GM18868 (cell line): Measurements from ENCODE around the gene MRPL48.
"Not testable (repeated sequence)": the region's sequence is repeated elsewhere in the genome, so short reads cannot be mapped to it uniquely, and the experiment has no call there.

ENCODE experiments used
- ATAC-seq: cut with Tn5 transposase; IDR thresholded peaks from one replicate; pipeline ENCODE4 v1.9.1; 2021; ENCODE audit warnings: mild to moderate bottlenecking, moderate library complexity; ENCODE audit not compliant: unreplicated experiment

MRPL48 gene

GRCh38 chr11:73838443-73839122, 50.9 kb downstream of the MRPL48 start:
- ATAC-seq: no peak

DNA sequence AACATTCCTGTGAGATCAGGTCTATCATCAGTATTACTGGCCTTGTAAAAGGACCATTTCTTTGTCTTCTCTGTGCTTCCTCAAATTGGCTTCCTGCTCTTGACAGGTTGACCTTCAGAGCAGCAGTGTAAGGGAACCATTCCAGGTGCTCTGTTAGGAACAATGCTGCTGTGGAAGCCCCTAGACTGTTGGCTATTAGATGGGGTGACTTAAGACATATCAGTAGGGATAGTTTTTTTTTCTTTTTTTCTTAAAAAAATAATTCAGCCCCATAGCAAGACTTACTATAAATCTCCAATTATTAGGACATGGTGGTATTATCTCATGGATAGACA, 51.4 kb downstream of the MRPL48 start:
- no peak for ATAC-seq

GRCh38 chr11:73851046-73851764, 63.5 kb downstream of the MRPL48 start:
- ATAC-seq: no peak

GRCh38 chr11:73852049-73852448, 64.4 kb downstream of the MRPL48 start:
- no peak for ATAC-seq

DNA sequence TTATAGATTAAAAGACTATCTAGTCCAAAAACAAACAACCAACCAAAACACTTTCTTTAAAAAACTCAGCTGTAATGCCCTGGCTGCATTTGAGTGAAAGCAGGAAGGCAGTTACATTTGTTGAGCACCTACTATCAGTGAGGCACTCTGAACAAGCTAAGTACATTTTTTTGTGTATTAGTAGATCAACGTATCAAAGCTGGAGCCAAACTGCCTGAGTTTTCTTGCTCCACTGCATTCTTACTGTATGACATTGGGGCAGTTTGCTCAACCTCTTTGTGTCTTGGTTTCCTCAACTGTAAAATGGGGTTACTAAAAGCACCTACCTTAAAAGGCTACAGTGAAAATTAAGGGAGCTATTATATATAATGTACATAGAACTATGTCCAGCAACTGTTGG, 67.0 kb downstream of the MRPL48 start:
- ATAC-seq: no peak

GRCh38 chr11:73856031-73856567, 68.4 kb downstream of the MRPL48 start:
- no peak for ATAC-seq

GRCh38 chr11:73859671-73860070, 72.0 kb downstream of the MRPL48 start:
- ATAC-seq: no peak

DNA sequence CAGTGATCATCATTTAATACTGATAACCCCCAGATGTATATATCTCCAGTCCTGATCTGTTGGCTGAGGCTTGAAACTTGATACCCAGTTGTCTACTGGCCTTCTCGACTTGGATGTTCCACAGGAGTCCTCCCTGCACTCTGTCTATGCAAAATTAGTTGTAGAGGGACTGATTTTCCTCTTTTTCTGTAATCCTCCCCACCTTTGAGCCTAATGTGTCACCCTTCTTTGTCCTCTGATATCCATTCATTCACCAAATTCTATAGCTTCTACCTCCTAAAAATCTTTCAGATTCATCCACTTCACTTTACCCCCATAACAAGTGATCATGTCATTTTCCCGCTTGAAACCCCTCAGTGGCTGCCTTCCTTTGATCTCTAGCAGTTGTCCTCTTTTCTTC, 72.5 kb downstream of the MRPL48 start:
- no peak for ATAC-seq

- ATAC-seq: no peak
These were observed 75.3 kb downstream of the MRPL48 start for GRCh38 chr11:73862986-73863385.

DNA sequence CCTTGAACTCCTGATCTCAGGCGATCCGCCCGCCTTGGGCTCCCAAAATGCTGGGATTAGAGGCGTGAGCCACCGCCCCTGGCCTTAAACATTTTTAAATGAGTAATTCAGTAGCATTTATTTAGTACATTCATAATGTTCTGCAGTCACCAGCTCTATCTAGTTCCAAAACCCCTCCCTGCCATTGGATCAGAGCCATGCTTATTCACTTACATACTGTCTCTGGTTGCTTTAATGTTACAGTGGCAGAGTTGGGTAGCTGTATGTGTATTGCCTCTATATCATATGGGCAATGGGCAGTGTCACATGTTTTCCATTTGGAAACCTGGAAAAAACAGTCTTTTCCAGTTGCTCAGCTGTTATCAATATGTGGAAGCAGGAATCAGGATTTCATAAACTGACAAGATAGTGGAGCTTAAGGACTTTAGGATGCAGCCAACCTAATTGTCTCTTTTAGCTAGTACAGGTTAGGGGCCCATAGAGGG, 78.5 kb downstream of the MRPL48 start:
- ATAC-seq: no peak

GRCh38 chr11:73866586-73866996, 78.9 kb downstream of the MRPL48 start:
- ATAC-seq: no peak

GRCh38 chr11:73869332-73869949, 81.8 kb downstream of the MRPL48 start:
- no peak for ATAC-seq

DNA sequence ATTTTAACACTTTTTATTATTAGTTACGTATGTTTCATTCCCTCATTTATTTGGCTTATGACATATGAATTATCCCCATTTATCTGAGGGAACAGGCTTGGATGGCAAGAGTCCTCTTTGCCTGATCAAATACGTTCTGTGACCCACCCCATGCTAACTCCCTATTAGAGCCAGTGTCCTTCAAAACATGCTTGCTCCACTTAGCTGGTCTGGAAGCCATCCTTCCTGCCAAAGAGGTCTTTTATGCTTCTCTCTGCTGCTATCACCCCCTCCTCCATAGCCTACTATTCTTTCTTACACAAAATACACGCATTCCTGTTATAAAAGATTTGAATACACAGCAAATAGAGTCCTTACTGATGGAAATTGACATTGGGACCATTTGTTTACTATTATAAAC, 82.6 kb downstream of the MRPL48 start:
- no peak for ATAC-seq

DNA sequence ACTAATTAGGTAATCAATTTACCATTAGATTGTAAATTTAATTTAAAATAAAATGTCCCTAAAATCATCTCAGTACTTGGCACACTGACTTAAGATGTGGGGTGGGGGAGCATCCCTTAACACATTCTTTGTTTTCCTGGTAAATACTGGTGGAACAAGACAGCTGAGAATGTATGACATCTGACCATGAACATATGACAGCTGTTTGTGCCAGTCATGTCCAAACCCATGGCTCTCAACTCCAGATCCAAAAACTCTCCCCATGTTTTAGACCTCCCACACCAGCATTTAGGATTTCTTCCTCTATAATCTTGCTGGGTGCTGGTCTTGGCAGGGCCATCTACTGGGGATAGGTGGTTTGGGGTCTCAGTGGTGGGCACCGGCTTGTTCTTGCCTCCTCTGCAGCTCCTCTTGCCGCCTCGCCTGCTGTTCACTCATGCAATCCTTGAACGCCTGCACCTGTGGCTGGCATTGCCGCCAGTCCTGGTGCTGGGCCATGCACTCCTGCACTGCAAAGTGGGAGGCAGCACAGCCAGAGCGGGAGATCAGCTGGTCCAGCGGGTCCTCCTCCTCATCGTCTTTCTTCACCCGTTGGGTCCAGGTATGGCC, 85.2 kb downstream of the MRPL48 start:
- no peak for ATAC-seq

- ATAC-seq: no peak
These were observed 87.7 kb downstream of the MRPL48 start for GRCh38 chr11:73875380-73875779.

DNA sequence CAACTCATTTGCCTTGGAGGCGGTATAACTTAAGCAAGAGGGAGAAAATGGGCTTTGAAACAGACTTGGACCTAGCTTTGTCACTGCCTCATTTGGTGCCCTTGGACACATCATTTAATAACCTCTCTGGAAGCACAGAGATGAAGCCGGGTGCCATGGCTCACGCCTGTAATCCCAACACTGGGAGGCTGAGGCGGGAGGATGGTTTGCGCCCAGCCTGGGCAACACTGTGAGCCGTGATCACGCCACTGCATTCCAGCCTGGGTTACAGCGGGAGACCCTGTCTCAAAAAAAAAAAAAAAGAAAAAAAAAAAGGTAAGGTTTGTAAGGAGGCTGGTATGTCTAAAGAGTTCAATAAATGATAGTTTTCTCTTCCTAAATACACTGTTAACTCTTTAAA, 88.2 kb downstream of the MRPL48 start:
- ATAC-seq: no peak

DNA sequence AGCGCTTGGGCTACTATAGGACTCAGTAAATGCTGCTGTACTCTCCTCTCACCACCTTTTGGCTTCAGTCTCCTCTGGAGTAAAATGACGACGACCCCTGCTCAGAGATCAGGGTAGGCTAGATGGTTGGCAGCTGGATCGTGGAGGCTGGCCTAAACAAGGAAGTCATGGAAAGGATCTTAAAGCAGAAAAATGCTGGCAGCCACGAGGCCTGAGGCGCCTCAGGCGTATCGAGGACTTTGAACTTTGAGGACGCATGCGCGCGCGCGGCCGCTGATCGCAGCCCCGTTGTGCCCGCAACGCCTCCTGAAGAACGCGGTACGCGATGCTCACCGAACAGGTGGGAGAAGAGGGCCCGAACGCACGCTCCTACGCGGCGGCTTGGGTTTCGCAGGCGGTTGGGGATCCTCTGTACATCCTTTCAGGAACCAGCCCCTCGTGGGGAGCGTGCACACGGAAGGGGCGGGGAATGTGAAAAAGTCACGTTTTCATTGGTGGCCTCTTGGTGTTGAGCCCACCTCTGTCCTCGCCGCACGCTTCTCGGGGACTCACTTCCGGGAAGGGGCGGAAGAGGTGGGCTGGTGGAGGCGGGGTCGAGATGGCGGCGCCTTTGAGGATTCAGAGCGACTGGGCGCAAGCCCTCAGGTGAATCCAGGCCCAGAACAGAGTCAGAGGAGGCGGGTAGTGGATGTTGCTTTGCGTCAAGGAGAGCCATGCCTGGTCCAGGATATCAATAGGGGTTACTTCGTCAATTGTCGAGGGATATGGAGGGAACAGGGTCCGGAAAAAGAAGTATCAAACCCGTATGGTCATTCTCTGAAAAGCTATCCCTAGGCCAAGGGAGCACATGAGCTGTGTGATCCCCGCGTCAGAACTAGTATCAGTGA, 89.0 kb downstream of the MRPL48 start, which contains the start of the genes COA4 and PAAF1:
TSS of gene COA4 (minus strand) at position 423 of the 887 bp plus-strand sequence. CDS start 3,468 bp downstream, outside the sequence.
TSS of gene PAAF1 (plus strand) at position 576 of the 887 bp plus-strand sequence. CDS start at position 599, 23 bp downstream.
- ATAC-seq: peak; percentile 98

- no peak for ATAC-seq
These were observed 91.1 kb downstream of the MRPL48 start for GRCh38 chr11:73878771-73879170.

- ATAC-seq: not testable (repeated sequence)
These were observed 92.8 kb downstream of the MRPL48 start for GRCh38 chr11:73880449-73880848.

DNA sequence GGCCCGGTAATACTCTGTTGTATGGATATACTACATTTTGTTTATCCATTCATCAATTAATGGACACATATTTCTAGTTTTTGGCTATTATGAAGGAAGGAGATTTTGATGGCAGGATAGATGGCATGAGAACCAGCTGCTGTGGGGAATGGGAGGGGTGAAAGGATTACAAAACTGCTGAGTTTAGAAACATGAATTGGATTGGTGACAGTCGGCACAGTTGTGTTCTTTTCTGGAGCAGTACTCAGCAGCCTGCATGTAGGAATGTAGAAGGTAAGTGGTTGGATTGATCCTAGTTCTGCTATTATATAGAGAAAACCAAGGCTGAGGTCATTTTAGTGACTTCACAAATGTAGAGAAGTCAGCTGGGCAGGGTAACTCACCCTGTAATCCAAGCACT, 96.2 kb downstream of the MRPL48 start:
- no peak for ATAC-seq
